ENCODE measurements around the gene JAKMIP1.
"Not testable (repeated sequence)": the region's sequence is repeated elsewhere in the genome, so short reads cannot be mapped to it uniquely, and the experiment has no call there.

Gene JAKMIP1

DNA sequence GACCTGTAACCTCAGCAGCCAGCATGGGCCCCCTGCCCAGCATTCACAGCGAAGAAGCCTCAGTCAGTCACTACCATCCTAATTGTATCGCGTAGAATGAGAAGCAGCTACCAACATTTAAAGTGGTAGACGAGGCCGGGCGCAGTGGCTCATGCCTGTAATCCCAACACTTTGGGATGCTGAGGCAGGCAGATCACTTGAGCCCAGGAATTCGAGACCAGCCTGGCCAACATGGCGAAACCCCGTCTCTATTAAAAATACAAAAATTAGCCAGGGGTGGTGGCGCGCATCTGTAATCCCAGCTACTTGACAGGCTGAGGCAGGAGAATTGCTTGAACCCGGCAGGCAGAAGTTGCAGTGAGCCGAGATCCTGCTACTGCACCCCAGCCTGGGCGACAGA is 59.3 kb downstream of the JAKMIP1 start:
- DNase-seq, result not testable (repeated sequence)

DNA sequence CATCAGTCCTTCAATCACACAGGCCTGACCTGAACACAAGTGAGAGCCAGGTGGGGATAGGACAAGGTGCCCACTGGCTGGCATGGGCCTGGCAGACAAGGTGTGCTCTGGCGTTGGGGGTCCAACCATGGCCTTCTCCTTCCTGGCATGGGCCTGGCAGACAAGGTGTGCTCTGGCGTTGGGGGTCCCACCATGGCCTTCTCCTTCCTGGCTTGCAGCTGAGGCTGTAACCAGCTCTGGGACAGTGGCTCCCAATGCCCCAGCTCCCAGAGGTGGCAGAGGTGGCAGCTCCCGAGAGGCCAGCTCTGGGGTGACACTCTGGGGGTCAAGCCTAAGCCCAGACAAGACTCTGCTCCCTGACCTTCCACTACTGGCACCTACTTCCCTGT is 62.6 kb downstream of the JAKMIP1 start:
- DNase-seq, result no peak

DNA sequence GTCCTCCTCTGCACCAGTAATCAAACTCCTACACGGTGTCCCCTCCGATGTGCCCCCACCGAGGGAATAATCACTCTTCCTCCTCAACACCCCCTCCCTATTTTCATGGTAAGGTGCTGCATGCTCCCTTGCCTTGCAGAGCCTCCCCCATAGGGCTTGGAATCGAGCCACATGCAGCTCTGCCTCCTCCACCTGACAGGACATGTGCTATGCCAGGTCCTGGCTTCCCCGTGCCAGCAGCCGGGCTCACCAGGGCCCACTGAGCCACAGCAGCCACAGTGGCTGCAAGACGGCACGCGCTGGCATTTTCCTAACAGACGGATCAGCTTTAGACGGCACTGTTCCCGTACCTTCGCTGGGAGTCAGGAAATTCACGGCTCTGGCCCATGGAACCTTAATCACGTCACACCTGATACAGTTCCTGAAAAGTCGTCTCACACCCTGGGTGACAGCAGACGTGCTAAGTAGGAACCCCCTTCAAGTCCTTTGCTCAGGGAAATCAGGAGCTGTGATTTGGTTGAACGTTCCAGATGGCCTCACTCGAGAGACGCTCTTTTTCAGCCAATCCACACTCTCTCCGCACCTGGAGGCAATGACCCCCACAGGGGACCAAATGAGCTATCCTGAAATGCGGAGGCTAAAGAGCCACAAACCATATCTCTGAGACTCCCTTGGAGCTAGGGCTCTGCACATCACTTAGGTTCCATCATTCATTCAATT is 63.2 kb downstream of the JAKMIP1 start:
- no peak for DNase-seq

DNA sequence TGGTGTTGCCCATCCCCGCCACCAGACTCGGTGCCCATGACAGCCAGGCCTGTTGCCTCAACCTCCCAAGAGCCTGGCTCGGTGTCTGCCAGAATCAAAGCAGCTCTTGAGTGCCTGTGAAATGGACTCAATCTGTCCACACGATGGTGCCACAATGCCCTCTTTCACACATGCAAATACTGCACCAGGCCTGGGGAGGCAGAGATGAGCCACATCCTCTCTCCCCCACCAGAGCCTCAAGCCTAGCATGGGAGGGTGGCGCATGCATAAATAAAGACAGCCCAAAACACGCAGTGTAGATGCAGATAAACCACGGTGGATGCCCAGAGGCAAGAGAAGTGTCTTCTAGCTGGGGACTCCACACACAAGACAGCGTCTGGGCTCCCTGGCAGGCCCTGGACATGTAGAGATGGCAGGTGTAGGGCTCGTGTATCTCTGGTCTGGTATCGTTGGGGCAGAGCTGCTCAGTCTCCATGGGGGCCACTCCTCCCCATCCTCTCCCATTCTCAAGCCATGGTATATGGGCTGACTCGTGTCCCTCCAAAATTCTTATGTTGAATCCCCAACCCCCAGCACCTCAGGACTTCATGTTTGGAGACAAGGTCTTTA is 65.6 kb downstream of the JAKMIP1 start:
- no peak for DNase-seq

DNA sequence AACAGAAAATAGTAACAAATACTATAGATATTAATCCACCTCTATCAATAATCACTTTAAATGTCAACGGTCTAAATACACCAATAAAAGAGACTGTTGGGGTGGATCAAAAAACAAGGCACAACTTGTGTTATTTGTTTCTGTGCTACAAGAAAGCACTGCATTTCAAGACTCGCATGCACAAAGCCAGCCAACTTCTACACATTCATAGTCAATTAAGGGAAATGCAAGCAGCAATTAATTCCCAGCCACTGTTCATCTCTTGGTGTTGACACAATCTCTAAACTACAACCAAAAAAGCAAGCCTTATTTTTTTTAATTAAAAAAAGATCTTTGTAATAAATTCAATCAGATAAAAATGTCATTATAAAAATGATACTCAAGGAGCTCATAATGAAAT is 67.6 kb downstream of the JAKMIP1 start:
- no peak for DNase-seq

DNA sequence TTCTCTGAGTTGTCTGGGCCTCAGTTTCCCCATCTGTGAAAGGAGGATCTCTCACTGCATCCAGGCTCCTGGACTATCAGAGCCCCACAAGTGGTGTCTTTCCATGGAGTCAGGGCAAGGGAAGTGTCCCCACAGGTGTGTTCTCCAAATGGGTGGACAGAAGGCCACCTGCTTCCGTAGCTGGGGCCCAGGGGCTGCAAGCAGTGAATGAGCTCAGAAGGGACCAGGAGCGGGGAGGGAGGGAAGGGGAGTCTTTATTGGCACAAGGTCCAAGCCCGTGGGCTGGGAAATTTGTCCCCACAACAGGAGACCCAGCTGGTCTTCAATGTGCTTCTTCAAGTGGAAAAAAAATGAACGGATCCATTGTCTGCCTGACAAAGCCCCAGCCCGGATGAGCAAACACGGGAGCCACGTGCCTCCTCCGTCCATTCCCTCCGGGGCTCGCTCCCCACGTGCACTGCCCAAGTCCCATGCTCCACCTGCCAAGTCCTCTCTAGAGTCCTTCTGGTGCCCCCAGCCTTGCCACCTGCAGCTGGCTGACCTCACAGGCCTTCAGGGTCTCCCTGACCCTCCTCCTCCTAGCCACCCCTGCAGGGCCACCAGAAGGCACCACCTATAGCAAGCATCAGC is 72.0 kb downstream of the JAKMIP1 start:
- DNase-seq, result no peak

DNA sequence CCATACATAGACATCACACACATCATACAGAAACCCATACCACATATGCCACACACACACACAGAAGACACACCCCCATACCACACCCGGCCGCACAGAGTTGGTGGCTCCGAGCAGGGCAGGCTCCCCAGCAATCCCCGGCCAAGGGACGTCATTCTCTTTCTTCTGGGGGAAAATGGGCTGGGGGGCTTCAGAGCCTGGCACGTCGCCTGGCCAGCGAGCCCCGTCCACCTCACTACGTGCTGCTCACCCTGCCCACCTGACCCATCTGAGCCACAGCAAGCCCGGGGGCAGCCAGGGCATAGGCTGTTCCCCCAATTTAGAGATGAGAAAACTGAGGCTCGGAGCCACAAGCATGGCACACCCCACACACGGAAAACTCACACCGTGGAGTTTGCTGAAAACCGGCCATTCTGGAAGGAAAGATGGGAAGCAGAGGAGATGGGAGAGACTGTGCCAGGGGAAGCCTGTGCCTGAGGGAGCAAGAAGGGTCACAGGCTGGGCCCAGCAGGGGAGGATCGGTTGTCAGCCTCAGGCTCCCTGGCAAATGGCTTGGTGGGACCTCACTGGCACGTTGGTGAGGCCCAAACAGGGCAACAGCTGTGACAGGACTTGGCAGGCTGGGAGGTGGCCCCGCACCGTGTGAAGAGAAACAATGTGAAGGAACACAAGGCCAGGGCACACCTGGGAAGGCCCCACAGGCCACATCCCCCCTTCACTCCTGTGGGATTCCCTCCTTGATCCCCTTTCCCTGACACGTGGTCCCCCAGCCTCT is 73.2 kb downstream of the JAKMIP1 start:
- DNase-seq, result no peak

DNA sequence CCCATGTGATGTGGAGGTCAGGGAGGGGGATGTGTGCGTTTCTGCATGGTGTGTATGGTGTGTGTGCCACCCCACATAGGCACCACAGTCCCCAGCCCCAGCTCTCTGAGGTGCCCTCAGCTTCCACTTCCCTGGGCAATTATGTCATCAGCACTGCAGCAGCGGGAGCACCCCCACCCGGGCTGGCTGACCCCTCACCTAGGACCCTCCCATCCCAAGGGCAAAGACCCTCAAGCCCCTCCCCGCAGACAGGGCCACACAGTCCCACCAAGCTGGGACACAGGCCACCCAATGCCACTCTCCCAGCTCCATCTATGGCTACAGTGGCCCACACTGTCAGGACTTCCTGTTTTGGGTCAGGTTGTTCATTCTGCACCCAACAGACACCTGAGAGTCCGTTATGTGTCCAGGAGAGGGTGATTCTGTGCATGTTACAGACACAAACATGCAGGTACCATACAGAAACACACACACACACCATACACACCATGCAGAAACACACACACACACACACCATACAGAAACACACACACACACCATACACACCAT is 75.2 kb downstream of the JAKMIP1 start:
- no peak for DNase-seq

DNA sequence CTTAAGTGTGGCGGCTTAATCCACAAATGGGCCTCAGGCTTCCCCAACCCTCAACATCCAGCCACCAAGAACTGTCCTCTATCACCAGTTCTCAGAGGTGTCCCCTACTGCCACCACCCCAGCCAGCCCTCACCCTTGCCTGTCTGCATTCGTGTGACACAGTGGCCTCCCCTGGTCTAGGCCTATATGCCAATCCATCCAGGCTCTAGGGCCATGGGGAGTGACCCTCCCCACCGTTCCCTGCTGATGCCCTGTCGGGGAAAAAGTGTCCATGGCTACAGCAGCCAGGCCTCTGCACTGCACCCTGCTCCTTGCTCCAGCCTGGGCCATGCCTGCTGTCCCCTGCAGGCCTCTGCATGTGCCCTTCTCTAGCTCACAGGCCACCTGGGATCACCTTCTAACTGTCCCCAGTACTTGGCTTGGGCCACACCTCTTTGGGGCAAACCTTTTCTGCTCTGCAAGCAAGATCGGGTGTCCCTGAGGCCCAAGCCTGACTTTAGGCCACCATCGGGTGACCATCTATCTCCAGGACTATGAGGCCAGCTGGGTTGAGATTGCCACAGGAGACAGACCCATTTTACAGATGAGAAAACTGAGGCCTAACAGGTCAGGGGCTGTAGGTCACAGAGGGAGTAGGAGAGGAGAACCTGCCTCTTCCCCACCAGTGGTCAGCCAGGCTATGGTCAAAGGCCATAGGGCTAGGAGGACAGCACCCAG is 75.8 kb downstream of the JAKMIP1 start:
- DNase-seq, result no peak

DNA sequence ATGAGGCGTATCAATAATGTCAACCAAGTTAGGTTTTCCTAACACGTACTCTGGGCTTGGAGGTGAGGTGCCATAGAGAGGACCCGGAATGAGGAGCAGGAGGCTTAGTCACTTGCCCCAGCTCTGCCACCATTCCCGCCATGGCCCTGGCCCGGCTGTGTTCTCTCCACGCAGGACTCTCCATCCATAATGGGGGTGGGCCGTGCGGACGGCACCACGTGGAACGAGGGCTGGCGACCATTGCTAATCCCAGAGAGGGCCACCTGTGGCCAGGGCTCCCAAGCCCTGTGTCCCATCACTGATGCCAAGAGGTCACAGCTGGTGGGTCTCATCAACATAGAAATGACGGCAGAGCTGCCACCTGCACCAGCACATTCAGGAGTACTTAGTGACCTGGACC is 76.4 kb downstream of the JAKMIP1 start:
- no peak for DNase-seq

DNA sequence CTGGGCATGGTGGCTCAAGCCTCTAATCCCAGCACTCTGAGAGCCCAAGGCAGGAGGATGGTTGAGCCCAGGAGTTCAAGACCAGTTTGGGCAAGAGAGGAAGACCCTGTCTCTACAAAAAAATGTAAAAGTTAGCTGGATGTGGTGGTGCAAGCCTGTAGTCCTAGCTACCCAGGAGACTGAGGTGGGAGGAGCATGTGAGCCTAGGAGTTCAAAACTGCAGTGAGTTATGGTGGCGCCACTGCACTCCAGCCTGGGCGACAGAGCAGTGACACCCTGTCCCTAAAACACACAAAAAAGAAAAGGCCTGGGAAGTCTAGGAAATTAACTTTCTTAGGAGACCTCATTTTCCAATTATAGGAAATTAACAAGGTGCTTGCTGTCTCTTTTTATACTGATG is 76.8 kb downstream of the JAKMIP1 start:
- DNase-seq, result no peak

DNA sequence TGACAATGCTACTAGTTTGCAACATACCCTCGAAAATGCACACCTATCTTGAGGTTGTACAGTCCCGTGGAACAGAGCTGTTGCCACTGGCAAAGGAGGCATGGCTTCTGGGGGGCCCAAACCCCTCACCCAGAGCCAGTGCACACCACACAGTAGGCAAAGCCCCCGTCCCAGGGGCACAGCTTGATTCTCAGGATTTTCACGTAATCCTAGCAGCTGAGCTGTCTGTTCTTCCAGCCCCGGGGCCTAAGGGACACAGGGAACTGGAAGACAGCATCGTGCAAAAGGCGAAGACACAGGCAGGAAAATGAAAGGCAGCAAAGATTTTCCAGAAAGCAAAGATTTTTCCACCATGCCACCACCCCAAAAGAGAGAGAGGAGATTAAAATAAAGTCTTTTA is 77.2 kb downstream of the JAKMIP1 start:
- DNase-seq, result no peak

DNA sequence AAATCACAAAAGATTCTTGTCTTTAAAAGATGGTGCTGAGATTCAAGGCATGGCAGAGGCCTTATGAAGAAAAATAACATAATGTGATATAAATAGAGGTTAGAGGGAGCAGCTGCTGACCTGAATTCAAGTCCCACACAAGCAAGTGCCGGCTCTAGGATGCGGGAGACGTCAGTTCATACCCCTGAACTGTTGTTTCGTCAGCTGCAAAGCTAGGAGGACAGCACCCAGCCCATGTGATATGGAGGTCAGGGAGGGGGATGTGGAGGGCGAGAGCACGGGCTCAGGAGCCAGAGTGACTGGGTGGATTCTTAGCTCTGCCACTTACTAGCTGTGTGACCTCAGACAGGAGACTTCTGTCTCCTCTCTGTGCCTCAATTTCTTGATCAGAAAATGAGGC is 77.9 kb downstream of the JAKMIP1 start:
- no peak for DNase-seq

DNA sequence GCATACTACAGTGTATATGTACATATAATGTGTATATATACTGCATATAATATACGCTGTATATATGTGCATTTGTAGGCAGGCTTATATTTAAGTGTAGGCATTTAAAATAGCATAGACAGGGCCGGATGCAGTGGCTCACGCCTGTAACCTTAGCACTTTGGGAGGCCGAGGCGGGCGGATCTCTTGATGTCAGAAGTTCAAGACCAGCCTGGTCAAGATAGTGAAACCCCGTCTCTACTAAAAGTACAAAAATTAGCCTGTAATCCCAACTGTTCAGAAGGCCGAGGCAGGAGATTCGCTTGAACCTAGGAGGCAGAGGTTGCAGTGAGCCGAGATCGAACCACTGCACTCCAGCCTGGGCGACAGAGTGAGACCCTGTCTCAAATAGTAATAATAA is 78.4 kb downstream of the JAKMIP1 start:
- DNase-seq, result no peak

DNA sequence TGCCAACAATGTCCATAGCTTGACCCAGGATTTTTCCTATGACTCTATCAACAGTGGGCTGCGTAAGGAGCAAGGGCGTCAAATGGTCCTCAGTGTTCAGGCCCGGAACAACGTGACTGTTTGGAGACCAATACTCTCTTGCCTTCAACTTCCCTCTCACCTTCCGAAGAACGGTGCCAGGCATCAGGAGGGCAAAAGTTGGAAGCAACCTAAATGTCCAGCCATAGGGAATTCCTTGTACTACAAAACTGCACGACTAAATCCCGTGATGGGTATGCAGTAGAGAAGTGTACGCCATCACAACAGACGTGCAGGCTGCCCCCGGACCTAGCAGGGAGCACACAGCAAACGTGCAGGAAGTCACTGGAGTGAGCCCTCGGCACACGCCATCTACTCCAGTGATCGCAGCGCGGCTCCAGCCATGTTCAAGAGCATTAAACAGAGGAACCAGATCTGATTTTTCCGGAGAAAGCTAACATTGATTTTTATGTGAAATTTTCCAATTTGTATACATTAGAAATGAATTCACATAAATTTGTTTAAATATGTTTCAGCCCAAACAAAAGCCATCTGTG is 79.0 kb downstream of the JAKMIP1 start:
- DNase-seq, result no peak

DNA sequence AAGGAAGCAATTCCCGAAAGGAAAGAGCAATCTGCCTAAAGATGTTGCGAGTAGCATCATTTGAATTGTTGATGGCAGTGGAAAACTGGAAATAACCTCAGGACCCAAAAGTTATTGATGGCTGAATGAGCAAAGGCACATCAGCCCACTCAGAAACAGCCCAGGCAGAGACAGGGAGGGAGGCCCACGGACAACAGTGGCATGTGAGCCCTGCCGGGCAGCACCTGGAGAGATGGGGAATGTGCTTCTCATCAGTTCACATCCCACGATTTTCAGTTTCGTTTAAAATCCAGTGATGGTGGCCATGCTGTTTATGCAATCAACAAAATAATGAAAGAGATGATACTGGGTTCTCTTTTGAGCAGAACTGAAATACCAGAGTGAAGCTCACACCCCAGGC is 80.0 kb downstream of the JAKMIP1 start:
- DNase-seq, result no peak

DNA sequence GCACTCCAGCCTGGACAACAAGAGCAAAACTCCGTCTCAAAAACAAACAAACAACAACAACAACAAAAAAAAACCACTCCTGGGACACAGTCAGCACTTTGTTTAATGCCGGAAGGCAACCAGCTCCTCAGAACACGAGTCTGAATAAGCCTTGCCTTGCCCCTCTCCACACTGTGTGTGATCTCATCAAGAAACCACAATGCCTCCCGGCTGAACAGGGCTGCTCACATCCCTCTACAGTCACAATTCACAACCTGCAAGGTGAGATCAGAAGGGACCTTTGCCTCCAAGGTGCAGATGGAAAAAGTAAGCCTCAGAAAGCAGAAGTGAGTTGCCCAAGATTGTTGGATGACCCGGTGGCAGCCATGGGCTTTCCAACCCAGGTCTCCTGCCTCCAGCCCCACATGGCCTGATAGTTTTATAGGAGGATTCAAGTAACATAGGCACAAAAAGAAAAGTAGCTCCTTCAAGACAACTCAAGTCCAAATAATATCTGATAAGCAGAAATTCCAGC is 80.8 kb downstream of the JAKMIP1 start:
- DNase-seq, result no peak

DNA sequence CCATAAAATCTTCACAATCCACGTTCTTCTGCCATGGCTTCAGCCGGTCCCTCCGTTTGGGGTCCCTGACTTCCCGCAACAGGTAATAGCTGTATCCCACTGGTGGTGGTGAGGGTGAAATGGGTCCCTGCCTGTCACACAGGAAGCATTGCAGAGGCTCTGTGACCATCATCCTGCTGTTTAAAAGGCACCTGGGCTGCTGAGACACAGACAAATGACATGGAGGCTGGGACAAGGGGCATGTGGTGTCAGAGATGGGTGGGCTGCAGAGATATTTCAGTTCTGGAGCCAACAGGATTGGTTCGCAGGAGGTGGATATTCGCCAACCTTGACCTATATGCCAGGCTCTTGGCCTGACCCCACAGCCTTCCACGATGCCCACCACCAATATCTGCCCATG is 82.1 kb downstream of the JAKMIP1 start:
- DNase-seq, result no peak

DNA sequence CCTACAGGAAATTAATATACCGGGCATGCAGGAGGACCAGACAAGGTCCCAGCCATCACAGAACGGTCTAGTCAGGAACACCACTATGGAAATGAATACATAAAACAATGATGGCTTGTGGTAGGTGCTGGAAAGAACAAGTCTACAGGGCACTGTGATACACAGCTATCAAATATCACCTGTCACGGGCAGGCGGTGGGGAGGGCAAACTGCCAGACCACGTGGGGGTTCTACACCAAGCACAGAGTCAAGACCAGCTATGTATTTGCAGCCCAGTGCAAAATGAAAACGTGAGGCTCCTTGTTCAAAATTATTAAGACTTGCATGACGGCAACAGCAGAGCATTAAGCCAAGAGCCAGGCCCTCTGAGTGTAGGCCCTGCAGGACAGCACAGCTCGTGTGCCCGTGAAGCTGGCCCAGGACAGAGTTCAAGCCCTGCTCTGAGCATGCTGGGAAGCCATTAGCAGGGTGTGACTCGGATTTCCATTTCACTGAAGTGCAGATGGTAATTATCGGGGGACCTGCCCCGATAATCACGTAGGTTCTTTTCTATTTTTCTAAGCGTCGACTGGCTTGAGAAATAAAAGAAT is 83.6 kb downstream of the JAKMIP1 start:
- DNase-seq, result no peak

DNA sequence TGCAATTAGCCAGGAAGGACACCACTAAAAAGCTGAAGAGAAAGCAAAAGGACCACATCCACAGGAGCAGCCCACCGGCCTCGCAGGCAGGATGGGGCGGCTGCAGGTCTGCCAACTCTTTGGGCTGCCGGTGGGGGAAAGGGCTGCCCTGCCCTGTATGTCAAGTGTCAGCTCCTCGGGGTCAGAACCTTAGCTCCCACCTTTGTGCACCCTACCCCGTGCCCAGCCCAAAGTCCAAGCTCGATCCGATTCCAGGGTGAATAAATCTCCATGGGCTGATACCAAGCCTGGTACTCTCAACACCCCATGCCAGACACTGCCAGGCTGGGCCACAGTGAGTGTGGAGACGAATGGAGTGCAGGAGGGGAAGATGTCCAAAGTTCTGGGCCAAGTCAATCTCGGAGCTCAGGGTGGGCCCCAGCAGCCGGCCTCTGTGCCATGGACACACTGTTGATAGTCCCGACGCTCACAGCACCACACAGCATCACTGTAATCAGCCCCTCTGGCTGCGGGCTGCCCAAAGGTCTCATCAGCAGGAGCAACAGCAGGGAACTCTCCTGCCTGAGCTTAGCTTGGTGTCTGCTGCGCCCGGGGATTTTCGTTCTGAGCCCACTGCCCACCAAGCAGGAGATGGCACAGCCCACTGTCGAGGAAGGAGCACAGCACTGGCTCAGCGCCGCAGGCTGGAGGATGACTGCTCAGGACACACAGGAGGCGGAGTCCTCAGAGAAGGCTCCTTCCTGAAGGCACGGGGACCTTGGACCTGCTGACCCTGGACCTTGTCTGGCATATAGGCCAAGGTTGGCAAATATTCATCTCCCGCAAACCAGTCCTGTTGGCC is 84.4 kb downstream of the JAKMIP1 start:
- no peak for DNase-seq

DNA sequence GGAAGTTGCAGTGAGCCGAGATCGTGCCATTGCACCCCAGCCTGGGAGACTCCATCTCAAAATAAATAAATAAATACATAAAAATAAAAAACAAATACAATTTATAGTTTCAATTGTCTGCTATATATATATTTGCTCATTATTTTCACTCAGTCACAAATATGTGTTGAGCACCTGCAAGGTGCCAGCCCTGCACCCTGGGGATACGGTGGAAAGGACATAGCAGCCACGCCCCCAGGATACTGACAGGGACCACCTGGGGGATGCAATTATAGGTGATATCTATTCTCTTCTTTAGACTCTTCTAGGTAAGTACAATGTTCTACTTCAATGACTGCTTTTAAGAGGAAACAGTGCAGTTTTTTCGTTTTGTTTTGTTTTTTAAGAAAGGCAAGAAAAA is 85.0 kb downstream of the JAKMIP1 start:
- DNase-seq, result no peak

Data from NCI-H1048 (cell line).